Endodermal cell (in vitro differentiated cells): Measurements from ENCODE around the gene LASP1NB.

Source experiments
- DNase-seq: peaks from one replicate; pipeline ENCODE4 v3.0.0-alpha.2; 2017
- H3K27ac ChIP-seq: 2 replicates; pipeline ENCODE4 v1.5.1; 2013; ENCODE audit warnings: mild to moderate bottlenecking, low read depth, low read length, moderate library complexity
- H3K27me3 ChIP-seq: 2 replicates; pipeline ENCODE4 v1.6.1; 2013; ENCODE audit warnings: mild to moderate bottlenecking, low read length, moderate library complexity; ENCODE audit not compliant: insufficient read depth, control insufficient read depth, poor library complexity, severe bottlenecking
- H3K36me3 ChIP-seq: 2 replicates; pipeline ENCODE4 v1.7.0; 2013; ENCODE audit warnings: mild to moderate bottlenecking, low read length, moderate library complexity; ENCODE audit not compliant: control insufficient read depth, insufficient read depth
- H3K4me1 ChIP-seq: one replicate; pipeline ENCODE4 v1.7.0; 2013; ENCODE audit warnings: low read length; ENCODE audit not compliant: control insufficient read depth, insufficient read depth
- H3K4me3 ChIP-seq: 2 replicates; pipeline ENCODE4 v1.5.1; 2013; ENCODE audit warnings: mild to moderate bottlenecking, low read length, moderate library complexity
- H3K9ac ChIP-seq: 2 replicates; pipeline ENCODE4 v1.6.1; 2013; ENCODE audit warnings: mild to moderate bottlenecking, low read length, moderate library complexity; ENCODE audit not compliant: poor library complexity, severe bottlenecking; ENCODE audit errors: extremely low read depth
- H3K9me3 ChIP-seq: 2 replicates; pipeline ENCODE4 v1.6.1; 2013; ENCODE audit warnings: mild to moderate bottlenecking, low read length, moderate library complexity; ENCODE audit not compliant: control insufficient read depth
- H3K27ac Mint-ChIP-seq: 2 replicates; pipeline ENCODE4 v1.8.0; 2020; ENCODE audit warnings: mixed read lengths
- H3K27me3 Mint-ChIP-seq: 2 replicates; pipeline ENCODE4 v1.8.0; 2021; ENCODE audit warnings: mild to moderate bottlenecking, mixed read lengths; ENCODE audit not compliant: insufficient read depth
- H3K36me3 Mint-ChIP-seq: 2 replicates; pipeline ENCODE4 v1.8.0; 2020; ENCODE audit warnings: low read depth, mixed read lengths
- H3K4me1 Mint-ChIP-seq: 2 replicates; pipeline ENCODE4 v1.8.0; 2020; ENCODE audit warnings: mixed read lengths
- H3K4me3 Mint-ChIP-seq: 2 replicates; pipeline ENCODE4 v1.8.0; 2020; ENCODE audit warnings: mild to moderate bottlenecking, moderate library complexity, mixed read lengths
- H3K9me3 Mint-ChIP-seq: 2 replicates; pipeline ENCODE4 v1.8.0; 2020; ENCODE audit warnings: mild to moderate bottlenecking, mixed read lengths
- WGBS, 2 experiments: methylation state at CpG; one replicate each; pipeline versions ENCODE4 v1.1.5 to v1.1.7; 2013; ENCODE audit warnings: missing lambda C conversion rate in 2 of 2, mixed read lengths in 1 of 2; ENCODE audit not compliant: insufficient coverage in 1 of 2, insufficient read length in 1 of 2; 5-methylcytosine and 5-hydroxymethylcytosine counted together
- TF ChIP-seq, protein P1 (sequence below): fragments of 200-600 bp; sonication (generic); conservative IDR thresholded peaks from 2 replicates; pipeline ENCODE4 v1.5.0; 2021; ENCODE audit warnings: antibody characterized with exemption, mild to moderate bottlenecking

Gene LASP1NB

DNA sequence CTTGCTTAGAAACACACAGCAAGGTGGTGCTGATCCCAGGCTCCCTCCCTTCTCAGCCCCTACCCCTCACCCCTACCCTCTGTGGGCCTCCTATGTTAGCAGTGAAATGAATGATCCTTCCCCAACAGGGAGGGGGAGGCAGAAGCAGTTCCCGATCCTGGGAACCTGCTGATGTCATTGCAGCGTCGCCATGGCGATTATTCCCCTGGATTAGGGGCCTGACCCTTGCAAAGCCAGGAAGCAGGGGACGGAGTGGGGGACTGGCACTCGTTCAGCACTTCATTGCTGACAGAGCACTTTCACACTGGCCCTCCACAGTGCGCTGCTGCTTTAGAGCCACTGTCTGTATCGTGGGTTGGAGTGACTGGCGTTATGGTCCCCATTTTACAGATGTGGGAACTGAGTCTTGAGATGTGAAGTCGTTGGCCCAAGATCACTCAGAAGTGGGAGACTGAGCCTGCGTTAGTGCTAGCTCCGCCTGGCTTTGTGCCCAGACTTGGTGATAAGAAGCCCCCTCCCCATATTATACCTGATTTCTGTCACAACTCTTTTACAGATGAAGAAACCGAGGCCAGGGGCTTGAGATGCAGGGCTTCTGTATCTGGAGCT is 29.0 kb upstream of the LASP1NB start:
- peaks cover 77% of the 10 kb centered on the region for H3K36me3 ChIP-seq
- H3K4me1 ChIP-seq: peaks cover 4% of the 10 kb centered on the region
- no peaks in the 10 kb centered on the region for H3K9me3 ChIP-seq
- DNase-seq: peak; percentile 76
- Mint-ChIP-seq H3K27me3 (no peaks in the 10 kb centered on the region), H3K4me1 (peaks cover 24% of the 10 kb centered on the region), H3K36me3 (peaks cover 55% of the 10 kb centered on the region), H3K27ac (peak overlapping the region; percentile 55), H3K4me3 (no peak overlapping the region), H3K9me3 (no peaks in the 10 kb centered on the region)
- WGBS, 2 experiments: 78 to 86% methylated on average over 11 to 13 of the region's 13 CpGs
- no peak overlapping the region for H3K4me3 ChIP-seq
- no peak overlapping the region for H3K9ac ChIP-seq
- H3K27me3 ChIP-seq: no peaks in the 10 kb centered on the region
- H3K27ac ChIP-seq: no peak overlapping the region
- TF ChIP-seq, protein P1, sequence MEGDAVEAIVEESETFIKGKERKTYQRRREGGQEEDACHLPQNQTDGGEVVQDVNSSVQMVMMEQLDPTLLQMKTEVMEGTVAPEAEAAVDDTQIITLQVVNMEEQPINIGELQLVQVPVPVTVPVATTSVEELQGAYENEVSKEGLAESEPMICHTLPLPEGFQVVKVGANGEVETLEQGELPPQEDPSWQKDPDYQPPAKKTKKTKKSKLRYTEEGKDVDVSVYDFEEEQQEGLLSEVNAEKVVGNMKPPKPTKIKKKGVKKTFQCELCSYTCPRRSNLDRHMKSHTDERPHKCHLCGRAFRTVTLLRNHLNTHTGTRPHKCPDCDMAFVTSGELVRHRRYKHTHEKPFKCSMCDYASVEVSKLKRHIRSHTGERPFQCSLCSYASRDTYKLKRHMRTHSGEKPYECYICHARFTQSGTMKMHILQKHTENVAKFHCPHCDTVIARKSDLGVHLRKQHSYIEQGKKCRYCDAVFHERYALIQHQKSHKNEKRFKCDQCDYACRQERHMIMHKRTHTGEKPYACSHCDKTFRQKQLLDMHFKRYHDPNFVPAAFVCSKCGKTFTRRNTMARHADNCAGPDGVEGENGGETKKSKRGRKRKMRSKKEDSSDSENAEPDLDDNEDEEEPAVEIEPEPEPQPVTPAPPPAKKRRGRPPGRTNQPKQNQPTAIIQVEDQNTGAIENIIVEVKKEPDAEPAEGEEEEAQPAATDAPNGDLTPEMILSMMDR: no peak

DNA sequence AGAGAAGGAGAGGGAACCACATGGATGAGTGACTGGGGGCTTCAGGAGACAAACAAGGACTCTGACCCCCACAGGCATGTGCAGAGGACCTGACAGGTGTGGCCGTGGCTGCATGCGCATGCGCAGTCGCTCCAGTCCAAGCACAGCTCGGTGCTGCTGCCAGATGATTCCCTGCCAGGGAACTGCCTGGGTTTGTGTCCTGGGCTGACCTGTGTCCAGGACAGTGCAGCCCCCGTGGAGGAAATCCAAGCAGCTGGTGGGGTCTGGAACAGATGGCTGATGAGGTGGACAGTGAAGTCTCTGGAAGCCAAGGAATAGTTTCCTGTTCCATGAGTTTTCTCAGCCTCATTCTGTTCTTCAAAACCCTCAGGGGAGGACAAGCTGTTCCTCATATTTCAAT is 28.2 kb upstream of the LASP1NB start:
- H3K4me1 ChIP-seq: peaks cover 4% of the 10 kb centered on the region
- H3K27ac Mint-ChIP-seq: no peak overlapping the region
- no peak for DNase-seq
- H3K27me3 Mint-ChIP-seq: no peaks in the 10 kb centered on the region
- TF ChIP-seq, protein P1: no peak
- H3K4me1 Mint-ChIP-seq: peaks cover 24% of the 10 kb centered on the region
- no peaks in the 10 kb centered on the region for H3K9me3 ChIP-seq
- H3K36me3 Mint-ChIP-seq: peaks cover 48% of the 10 kb centered on the region
- H3K9ac ChIP-seq: no peak overlapping the region
- no peak overlapping the region for H3K4me3 ChIP-seq
- H3K9me3 Mint-ChIP-seq: no peaks in the 10 kb centered on the region
- H3K27ac ChIP-seq: no peak overlapping the region
- H3K4me3 Mint-ChIP-seq: no peak overlapping the region
- WGBS, 2 experiments: 93 to 95% methylated on average over 3 to 6 of the region's 6 CpGs
- peaks cover 73% of the 10 kb centered on the region for H3K36me3 ChIP-seq
- H3K27me3 ChIP-seq: no peaks in the 10 kb centered on the region

DNA sequence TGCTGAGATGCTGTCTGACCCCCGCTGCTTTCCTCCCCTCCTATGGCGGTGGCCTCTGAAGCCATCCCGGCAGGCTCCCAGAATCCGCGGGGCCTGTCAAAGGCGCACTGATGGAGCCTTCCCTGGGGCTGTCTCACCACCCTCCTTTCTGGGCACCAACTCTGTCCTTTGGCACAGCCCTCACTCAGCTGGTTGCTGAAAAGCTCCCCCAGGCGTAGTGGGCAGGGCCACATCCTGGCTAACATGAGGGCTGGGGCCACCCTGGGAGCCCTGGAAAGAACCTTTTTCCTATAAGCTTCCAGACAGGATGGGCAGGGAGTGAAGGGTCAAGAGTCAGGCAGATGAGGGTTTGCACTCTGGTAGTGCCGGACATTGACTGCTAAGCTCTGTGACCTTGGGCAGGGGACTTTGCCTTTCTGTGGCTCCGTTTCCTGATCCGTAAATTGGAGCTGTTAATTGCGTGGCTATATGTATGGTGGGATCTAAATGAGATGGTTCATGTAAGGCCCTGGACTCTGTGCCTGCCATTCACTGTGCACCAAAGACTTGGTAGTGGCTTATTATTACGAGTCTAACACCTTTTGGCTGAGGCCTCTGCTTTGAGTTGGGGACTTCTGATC is 27.6 kb upstream of the LASP1NB start:
- 79 to 84% methylated on average over 5 to 12 of the region's 12 CpGs for WGBS, 2 experiments
- Histone ChIP-seq H3K4me3 (no peak overlapping the region), H3K27me3 (no peaks in the 10 kb centered on the region), H3K4me1 (peaks cover 4% of the 10 kb centered on the region), H3K27ac (no peak overlapping the region), H3K36me3 (peaks cover 71% of the 10 kb centered on the region), H3K9ac (no peak overlapping the region), H3K9me3 (no peaks in the 10 kb centered on the region)
- DNase-seq: no peak
- H3K27ac Mint-ChIP-seq: peak overlapping the region; percentile 86
- H3K36me3 Mint-ChIP-seq: peaks cover 46% of the 10 kb centered on the region
- H3K9me3 Mint-ChIP-seq: no peaks in the 10 kb centered on the region
- no peak overlapping the region for H3K4me3 Mint-ChIP-seq
- TF ChIP-seq, protein P1: no peak
- no peaks in the 10 kb centered on the region for H3K27me3 Mint-ChIP-seq
- H3K4me1 Mint-ChIP-seq: peaks cover 24% of the 10 kb centered on the region
